Measurements from ENCODE around the gene XPNPEP1. TPM values are rescaled to one million over a fixed set of nuclear protein-coding genes. Genes with fewer than 3 reads are reported as not detected.

The XPNPEP1 gene
- total and polyA plus RNA-seq, 8 donors, result 21.7 to 180 (median 63.8) TPM

DNA sequence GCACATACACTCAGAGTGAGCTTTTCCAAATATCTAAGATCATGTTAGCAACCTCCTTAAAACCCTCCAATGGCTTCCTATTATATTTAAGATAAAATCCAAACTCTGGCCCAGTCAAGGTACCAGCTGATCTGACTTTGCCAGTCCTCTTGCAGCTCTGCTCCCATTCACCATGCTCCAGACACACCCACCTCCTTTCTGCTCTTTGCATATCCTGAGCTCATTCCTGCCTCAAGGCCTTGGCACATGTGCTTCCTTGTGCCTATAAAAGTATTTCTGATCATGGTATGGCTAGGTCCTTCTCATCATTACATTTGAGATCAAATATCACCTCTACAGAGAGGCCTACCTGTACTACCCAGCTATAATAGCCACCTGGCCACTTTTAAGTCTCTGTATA, 27.5 kb downstream of the XPNPEP1 start:
- H3K9me3 ChIP-seq, result no peaks in the 10 kb centered on the region
- H3K27me3 ChIP-seq, result no peaks in the 10 kb centered on the region
- H3K4me3 ChIP-seq, result no peak overlapping the region
- H3K27ac ChIP-seq, result peak overlapping the region in 4 of 5 donors; percentile 54 to 76 (median 68)
- H3K36me3 ChIP-seq, result peaks cover under 1 to 15% (median 11%) of the 10 kb centered on the region in 4 donors
- peaks cover 47 to 82% (median 68%) of the 10 kb centered on the region in 4 donors for H3K4me1 ChIP-seq
- intact Hi-C loops (cut with DNase I; ENCODE audit: low total_unique reads), result no loop called here
- TF ChIP-seq, protein P1, sequence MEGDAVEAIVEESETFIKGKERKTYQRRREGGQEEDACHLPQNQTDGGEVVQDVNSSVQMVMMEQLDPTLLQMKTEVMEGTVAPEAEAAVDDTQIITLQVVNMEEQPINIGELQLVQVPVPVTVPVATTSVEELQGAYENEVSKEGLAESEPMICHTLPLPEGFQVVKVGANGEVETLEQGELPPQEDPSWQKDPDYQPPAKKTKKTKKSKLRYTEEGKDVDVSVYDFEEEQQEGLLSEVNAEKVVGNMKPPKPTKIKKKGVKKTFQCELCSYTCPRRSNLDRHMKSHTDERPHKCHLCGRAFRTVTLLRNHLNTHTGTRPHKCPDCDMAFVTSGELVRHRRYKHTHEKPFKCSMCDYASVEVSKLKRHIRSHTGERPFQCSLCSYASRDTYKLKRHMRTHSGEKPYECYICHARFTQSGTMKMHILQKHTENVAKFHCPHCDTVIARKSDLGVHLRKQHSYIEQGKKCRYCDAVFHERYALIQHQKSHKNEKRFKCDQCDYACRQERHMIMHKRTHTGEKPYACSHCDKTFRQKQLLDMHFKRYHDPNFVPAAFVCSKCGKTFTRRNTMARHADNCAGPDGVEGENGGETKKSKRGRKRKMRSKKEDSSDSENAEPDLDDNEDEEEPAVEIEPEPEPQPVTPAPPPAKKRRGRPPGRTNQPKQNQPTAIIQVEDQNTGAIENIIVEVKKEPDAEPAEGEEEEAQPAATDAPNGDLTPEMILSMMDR (IDR thresholded peaks at IDR 0.05), result no peak
- TF ChIP-seq EP300 (IDR thresholded peaks at IDR 0.05) (no peak), POLR2A (IDR thresholded peaks at IDR 0.05) (no peak), POLR2AphosphoS5 (IDR thresholded peaks at IDR 0.05) (no peak)
- DNase-seq, result no peak

DNA sequence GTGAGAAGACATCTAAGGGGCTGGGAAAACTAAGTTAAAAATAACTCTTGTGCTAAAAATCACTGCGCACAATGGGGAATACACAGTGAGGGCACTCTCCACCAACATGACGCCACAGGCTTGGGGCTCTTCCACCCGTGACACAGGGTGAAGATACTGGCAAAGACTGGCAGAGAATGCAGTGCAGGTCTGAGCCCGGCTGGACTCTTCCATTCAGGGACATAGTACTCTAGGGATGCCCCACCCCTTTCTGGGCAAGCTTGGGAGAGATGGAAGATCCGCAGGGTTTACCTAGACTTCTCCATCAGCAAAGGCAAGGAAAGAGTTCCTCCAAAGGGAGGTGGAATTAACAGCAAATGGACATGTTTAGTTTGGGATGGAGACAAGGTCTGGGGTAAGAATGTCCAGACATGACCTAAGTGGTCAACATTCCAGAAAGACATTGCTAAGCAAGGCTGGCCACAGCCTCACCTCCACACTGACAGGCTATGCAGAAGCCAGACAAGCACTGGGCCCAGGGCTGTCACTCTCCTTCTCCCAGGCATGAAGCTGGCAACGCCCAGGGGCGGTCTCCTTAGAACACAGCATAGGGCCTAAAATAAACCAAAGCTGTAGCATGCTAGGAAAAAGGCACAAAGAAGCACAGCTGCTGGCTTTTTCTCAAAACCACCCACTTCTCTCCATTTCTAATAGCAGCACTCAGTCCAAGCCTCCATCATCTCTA, 28.1 kb downstream of the XPNPEP1 start:
- WGBS, 5 donors, result 63 to 70% (median 66%) methylated on average over 7 of the region's 7 CpGs
- Histone ChIP-seq H3K36me3 (peaks cover 3 to 19% (median 16%) of the 10 kb centered on the region in 4 donors), H3K4me3 (no peak overlapping the region), H3K4me1 (peaks cover 43 to 83% (median 67%) of the 10 kb centered on the region in 4 donors), H3K27ac (peak overlapping the region; percentile 5 to 76 (median 67)), H3K9me3 (no peaks in the 10 kb centered on the region), H3K27me3 (no peaks in the 10 kb centered on the region)
- intact Hi-C loops (cut with DNase I; ENCODE audit: low total_unique reads), result no loop called here
- no peak for TF ChIP-seq EP300 (IDR thresholded peaks at IDR 0.05)
- peak in 1 of 3 donors; percentile 17 for TF ChIP-seq POLR2AphosphoS5 (IDR thresholded peaks at IDR 0.05)
- peak; percentile 36 to 73 for DNase-seq

DNA sequence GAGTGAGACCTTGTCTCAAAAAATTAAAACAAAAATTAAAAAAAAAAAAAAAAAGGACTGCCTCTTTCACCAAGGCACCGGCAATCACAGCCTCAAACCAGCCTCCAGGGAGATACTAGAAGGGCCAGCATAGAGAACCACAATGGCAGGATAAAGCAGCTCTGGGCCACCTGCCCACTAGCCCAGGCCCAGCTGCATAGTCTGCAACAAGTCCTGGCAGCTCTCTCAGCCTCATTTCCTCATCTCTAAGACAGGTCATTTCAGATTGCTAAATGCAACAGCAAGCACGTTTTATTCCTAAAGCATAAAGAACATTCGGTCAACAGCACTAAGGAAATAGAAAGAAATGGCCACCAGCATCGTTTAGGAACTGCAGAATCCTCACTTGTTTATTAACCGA, 28.8 kb downstream of the XPNPEP1 start:
- intact Hi-C loops (cut with DNase I; ENCODE audit: low total_unique reads), result no loop called here
- H3K9me3 ChIP-seq, result no peaks in the 10 kb centered on the region
- WGBS, 5 donors, result 48 to 59% (median 50%) methylated on average over 5 of the region's 5 CpGs
- no peak for TF ChIP-seq EP300 (IDR thresholded peaks at IDR 0.05)
- TF ChIP-seq POLR2A (IDR thresholded peaks at IDR 0.05), result no peak
- TF ChIP-seq, protein P1 (IDR thresholded peaks at IDR 0.05), result no peak
- TF ChIP-seq POLR2AphosphoS5 (IDR thresholded peaks at IDR 0.05), result peak; percentile 16 to 76 (median 23)
- peaks cover 36 to 83% (median 65%) of the 10 kb centered on the region in 4 donors for H3K4me1 ChIP-seq
- DNase-seq, result peak; percentile 58 to 61
- no peaks in the 10 kb centered on the region for H3K27me3 ChIP-seq
- H3K27ac ChIP-seq, result peak overlapping the region in 4 of 5 donors; percentile 54 to 76 (median 68)
- H3K36me3 ChIP-seq, result peaks cover 3 to 19% (median 18%) of the 10 kb centered on the region in 4 donors
- H3K4me3 ChIP-seq, result no peak overlapping the region

DNA sequence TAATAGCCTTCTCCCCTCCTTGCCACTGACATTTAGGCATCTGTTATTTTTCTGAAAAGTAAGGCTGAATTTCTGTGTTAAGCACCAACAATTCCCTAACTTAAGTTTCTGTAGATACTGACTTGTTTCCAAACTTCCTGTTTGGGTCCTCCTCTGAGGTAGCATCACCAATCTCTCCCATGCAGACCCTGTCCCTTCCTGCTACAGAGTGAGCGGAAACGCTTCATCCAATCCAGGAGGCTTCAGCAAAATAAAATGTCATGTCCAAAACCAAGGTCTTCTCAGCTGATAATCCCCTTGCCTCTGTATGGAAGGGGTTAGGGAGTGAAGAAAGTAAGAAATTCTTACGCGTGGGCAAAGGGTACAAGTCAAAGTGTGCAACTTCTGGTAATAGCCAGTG, 29.9 kb downstream of the XPNPEP1 start:
- Histone ChIP-seq H3K27ac (peak overlapping the region in 3 of 5 donors; percentile 67 to 76 (median 68)), H3K9me3 (no peaks in the 10 kb centered on the region), H3K4me3 (no peak overlapping the region), H3K36me3 (peaks cover 3 to 28% (median 25%) of the 10 kb centered on the region in 4 donors), H3K4me1 (peaks cover 36 to 74% (median 54%) of the 10 kb centered on the region in 4 donors), H3K27me3 (no peaks in the 10 kb centered on the region)
- TF ChIP-seq, protein P1 (IDR thresholded peaks at IDR 0.05), result no peak
- TF ChIP-seq POLR2AphosphoS5 (IDR thresholded peaks at IDR 0.05) (no peak), POLR2A (IDR thresholded peaks at IDR 0.05) (no peak), EP300 (IDR thresholded peaks at IDR 0.05) (no peak)
- DNase-seq, result no peak
- 94 to 96% (median 94%) methylated on average over 4 of the region's 4 CpGs for WGBS, 5 donors
- intact Hi-C loops (cut with DNase I; ENCODE audit: low total_unique reads), result no loop called here

DNA sequence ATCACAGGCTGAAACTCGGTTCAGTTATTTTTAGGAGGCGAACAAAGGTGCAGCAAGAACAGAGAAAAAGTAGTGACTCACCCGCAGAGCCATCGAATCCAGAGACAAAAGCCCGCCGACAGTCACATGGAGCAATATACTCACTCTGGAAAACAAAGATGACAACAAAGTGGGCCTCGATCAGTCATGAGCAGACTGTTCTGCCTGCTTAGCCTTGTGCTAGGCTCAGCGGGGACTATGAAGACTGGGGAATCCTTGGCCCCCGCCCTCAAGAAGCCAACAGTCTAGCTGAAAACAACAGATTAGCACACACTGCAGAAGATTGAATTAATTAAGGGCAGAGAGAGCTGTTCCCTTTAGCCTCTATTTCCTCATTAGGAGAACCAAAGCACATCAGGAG, 30.4 kb downstream of the XPNPEP1 start:
- TF ChIP-seq POLR2A (IDR thresholded peaks at IDR 0.05) (no peak), EP300 (IDR thresholded peaks at IDR 0.05) (no peak), POLR2AphosphoS5 (IDR thresholded peaks at IDR 0.05) (no peak)
- TF ChIP-seq, protein P1 (IDR thresholded peaks at IDR 0.05), result no peak
- Histone ChIP-seq H3K4me3 (no peak overlapping the region), H3K9me3 (no peaks in the 10 kb centered on the region), H3K27me3 (no peaks in the 10 kb centered on the region), H3K36me3 (peaks cover 5 to 33% (median 29%) of the 10 kb centered on the region in 4 donors), H3K27ac (peak overlapping the region in 3 of 5 donors; percentile 67 to 76 (median 68)), H3K4me1 (peaks cover 36 to 74% (median 51%) of the 10 kb centered on the region in 4 donors)
- DNase-seq, result no peak
- 62 to 86% (median 79%) methylated on average over 9 of the region's 9 CpGs for WGBS, 5 donors
- intact Hi-C loops (cut with DNase I; ENCODE audit: low total_unique reads), result no loop called here
